HFFc6 (cell line): ENCODE results near the gene GRID1. TPM values are rescaled to one million over a fixed set of nuclear protein-coding genes. Genes with fewer than 3 reads are reported as not detected.

Experiments used
- DNase-seq: peaks from one replicate; pipeline ENCODE4 v3.0.0-alpha.2; 2018
- H3K27ac Mint-ChIP-seq: 2 replicates; pipeline ENCODE4 v1.8.0; 2020; ENCODE audit warnings: mild to moderate bottlenecking, mixed read lengths
- H3K27me3 Mint-ChIP-seq: 2 replicates; pipeline ENCODE4 v1.8.0; 2021; ENCODE audit warnings: mild to moderate bottlenecking, moderate library complexity, mixed read lengths; ENCODE audit not compliant: insufficient read depth
- H3K36me3 Mint-ChIP-seq: 2 replicates; pipeline ENCODE4 v1.8.0; 2021; ENCODE audit warnings: low read depth, mixed read lengths
- H3K4me1 Mint-ChIP-seq: 2 replicates; pipeline ENCODE4 v1.8.0; 2020; ENCODE audit warnings: low read depth, mixed read lengths
- H3K4me3 Mint-ChIP-seq: 2 replicates; pipeline ENCODE4 v1.8.0; 2020; ENCODE audit warnings: mild to moderate bottlenecking, moderate library complexity, mixed read lengths
- H3K9me3 Mint-ChIP-seq: 2 replicates; pipeline ENCODE4 v1.8.0; 2020; ENCODE audit warnings: mild to moderate bottlenecking, mixed read lengths
- total RNA-seq, 6 experiments: library from RNA; stranded (reverse); fragmentation: NEBNext Ultra II Directional; extraction: Animal tissue kit (Norgen Biotek cat#: 25700); gene quantifications; 2 replicates in 1 of 6; 3 replicates in 5 of 6; pipeline ENCODE4 v1.2.3, GENCODE V29; 2021
- TF ChIP-seq, protein P1 (sequence below): fragments of 200-600 bp; sonication (generic); IDR thresholded peaks from 2 replicates; pipeline ENCODE4 v1.5.0; 2021; ENCODE audit warnings: antibody characterized with exemption, mild to moderate bottlenecking

Gene GRID1
- total RNA-seq, 6 experiments from 2014 or later, result not detected

DNA sequence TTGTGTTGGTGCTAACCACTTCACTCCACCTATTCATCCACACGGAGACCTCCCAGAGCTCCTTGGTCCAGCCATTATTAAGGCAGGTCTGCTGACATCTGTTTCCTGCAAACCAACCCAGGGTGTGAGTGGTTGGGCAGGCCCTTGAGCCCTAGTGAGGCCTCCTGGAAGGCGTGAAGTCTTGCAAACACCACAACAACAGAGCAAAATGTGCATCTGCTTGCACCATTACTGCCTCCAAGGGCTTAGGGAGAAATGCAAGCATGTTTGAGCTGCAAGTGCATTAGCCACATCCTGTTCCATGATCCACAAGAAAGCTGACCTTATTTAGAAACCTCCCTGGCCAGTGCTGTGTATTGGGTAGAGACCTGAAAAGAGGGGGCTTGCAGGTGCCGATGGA is 325.5 kb downstream of the GRID1 start:
- no peak for DNase-seq
- Mint-ChIP-seq H3K27me3 (no peaks in the 10 kb centered on the region; the same call in none of the 2 replicates), H3K9me3 (peaks cover 33% of the 10 kb centered on the region), H3K4me1 (no peaks in the 10 kb centered on the region), H3K36me3 (0 out of 2 replicates have a peak, but pooled peaks cover 5% of the 10 kb centered on the region), H3K27ac (no peak overlapping the region), H3K4me3 (no peak overlapping the region)
- TF ChIP-seq, protein P1, sequence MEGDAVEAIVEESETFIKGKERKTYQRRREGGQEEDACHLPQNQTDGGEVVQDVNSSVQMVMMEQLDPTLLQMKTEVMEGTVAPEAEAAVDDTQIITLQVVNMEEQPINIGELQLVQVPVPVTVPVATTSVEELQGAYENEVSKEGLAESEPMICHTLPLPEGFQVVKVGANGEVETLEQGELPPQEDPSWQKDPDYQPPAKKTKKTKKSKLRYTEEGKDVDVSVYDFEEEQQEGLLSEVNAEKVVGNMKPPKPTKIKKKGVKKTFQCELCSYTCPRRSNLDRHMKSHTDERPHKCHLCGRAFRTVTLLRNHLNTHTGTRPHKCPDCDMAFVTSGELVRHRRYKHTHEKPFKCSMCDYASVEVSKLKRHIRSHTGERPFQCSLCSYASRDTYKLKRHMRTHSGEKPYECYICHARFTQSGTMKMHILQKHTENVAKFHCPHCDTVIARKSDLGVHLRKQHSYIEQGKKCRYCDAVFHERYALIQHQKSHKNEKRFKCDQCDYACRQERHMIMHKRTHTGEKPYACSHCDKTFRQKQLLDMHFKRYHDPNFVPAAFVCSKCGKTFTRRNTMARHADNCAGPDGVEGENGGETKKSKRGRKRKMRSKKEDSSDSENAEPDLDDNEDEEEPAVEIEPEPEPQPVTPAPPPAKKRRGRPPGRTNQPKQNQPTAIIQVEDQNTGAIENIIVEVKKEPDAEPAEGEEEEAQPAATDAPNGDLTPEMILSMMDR, result no peak

DNA sequence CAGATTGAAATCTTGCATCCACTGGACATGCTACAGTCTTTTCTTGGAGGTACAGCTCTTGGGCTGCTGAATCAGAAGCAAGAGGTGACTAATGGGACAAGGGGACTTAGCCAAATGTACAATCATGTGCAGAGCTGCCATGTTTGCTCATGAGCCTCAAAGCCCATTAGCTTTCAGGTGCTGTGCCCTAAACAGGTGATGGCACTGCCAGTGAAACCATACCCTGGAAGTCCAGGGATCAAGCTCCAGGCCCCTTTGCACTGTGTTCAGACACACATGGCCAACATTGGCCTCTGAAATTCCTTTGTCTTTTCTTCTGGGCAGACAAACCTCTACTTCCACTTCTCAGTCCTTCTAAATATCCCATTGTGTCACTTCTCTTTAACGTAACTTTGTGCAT is 328.2 kb downstream of the GRID1 start:
- no peak overlapping the region for H3K4me3 Mint-ChIP-seq
- H3K4me1 Mint-ChIP-seq, result no peaks in the 10 kb centered on the region
- TF ChIP-seq, protein P1, result no peak
- no peak for DNase-seq
- H3K27me3 Mint-ChIP-seq, result no peaks in the 10 kb centered on the region; the same call in 1 of the 2 replicates
- no peak overlapping the region for H3K27ac Mint-ChIP-seq
- no peaks in the 10 kb centered on the region for H3K36me3 Mint-ChIP-seq
- H3K9me3 Mint-ChIP-seq, result peaks cover 32% of the 10 kb centered on the region

DNA sequence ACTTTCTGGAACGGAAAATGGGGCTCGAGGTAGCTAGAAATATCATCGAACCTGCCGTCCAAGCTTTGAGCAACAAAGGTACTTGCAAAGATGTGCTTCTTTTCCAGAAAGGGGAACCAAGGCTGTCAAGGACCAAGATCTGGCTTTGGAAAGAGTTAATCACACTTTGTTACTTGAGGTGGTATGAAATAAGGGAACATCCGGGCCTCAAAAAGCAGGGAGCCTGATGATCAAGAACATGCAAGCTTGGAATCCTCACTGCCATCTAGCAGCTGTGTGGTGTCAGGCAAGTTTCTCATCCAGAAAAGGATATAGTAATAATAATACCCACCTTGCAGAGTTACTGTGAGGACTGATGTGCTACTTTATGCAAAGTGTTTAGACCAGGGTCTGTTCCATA is 329.5 kb downstream of the GRID1 start:
- no peak overlapping the region for H3K27ac Mint-ChIP-seq
- H3K36me3 Mint-ChIP-seq, result no peaks in the 10 kb centered on the region
- no peaks in the 10 kb centered on the region for H3K4me1 Mint-ChIP-seq
- no peak for DNase-seq
- TF ChIP-seq, protein P1, result no peak
- no peaks in the 10 kb centered on the region; the same call in 1 of the 2 replicates for H3K27me3 Mint-ChIP-seq
- H3K9me3 Mint-ChIP-seq, result peaks cover 32% of the 10 kb centered on the region
- H3K4me3 Mint-ChIP-seq, result no peak overlapping the region

DNA sequence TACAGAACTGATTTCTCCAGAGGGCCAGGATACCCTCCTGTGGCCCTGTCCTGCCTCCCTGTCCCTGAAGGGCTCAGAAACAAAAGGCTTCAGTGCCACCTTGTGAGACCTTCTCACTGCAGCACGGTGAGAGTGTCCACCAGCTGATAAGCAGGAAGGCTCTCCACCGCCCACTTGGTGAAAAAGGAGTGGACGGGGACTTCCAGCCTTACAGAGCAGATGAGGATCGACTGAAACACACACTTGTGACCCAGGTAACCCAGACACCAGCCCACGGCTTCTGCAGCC is 330.1 kb downstream of the GRID1 start:
- Mint-ChIP-seq H3K27ac (no peak overlapping the region), H3K36me3 (no peaks in the 10 kb centered on the region), H3K9me3 (peaks cover 33% of the 10 kb centered on the region), H3K27me3 (no peaks in the 10 kb centered on the region; the same call in 1 of the 2 replicates), H3K4me1 (no peaks in the 10 kb centered on the region), H3K4me3 (no peak overlapping the region)
- no peak for DNase-seq
- TF ChIP-seq, protein P1, result no peak

DNA sequence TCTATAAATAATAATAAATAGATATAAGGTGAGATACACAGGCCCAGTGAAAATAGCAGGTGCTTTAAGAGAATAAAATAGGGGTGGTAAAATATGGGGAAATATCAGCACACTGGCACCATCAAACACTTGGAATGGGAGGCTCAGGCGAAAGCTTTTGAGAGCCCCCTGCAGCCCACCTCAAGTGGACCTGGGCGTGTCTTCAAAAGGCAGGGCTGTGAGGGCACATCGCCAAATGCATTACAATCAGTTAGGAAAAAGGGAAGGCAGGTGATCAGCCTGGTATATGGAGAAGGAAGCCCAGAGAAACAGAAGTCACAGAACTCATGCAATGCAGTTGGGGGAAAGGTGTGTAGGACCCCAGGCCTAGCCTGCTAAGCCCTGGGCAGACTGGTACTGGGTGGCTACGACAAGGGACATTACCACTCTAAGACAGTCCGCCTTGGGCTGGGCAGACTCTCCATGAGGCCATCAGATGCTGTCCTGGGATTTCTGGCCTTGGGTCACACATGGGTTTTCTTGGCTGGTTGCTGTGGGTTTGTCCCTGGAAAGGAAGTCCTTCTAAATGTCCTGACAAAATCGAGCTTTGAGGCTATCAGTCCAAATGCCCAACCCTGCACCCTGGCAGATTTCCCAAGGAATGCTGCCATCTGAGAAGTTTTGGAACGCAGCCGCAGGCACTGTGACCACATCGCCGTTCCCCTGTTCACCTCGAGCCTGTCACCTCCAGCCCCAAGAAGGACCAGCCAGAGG is 330.6 kb downstream of the GRID1 start:
- H3K4me3 Mint-ChIP-seq, result no peak overlapping the region
- TF ChIP-seq, protein P1, result no peak
- H3K9me3 Mint-ChIP-seq, result peaks cover 36% of the 10 kb centered on the region
- no peaks in the 10 kb centered on the region for H3K36me3 Mint-ChIP-seq
- no peak overlapping the region for H3K27ac Mint-ChIP-seq
- H3K27me3 Mint-ChIP-seq, result no peaks in the 10 kb centered on the region; the same call in 1 of the 2 replicates
- no peaks in the 10 kb centered on the region for H3K4me1 Mint-ChIP-seq
- DNase-seq, result no peak
